DMS79 treated with DMSO at 0.1 percent for 48 hours (cell line): ENCODE measurements around the gene L1CAM.

Source experiments
- DNase-seq: peaks from one replicate; lab custom pipeline; 2025; lab: John Stamatoyannopoulos, UW

The L1CAM gene

GRCh38 chrX:153903991-153904957 is 18.3 kb upstream of the L1CAM start, which contains the start of gene AVPR2:
Gene AVPR2, plus strand, starts transcription at chrX:153904673. Its CDS starts 473 bp downstream, at chrX:153905146.
- DNase-seq = no peak

GRCh38 chrX:153903238-153903980 is 17.4 kb upstream of the L1CAM start:
- no peak for DNase-seq

- DNase-seq = no peak
Measured at GRCh38 chrX:153902385-153902784, 16.4 kb upstream of the L1CAM start.

GRCh38 chrX:153901753-153902140 is 15.8 kb upstream of the L1CAM start:
- peak; percentile 17 for DNase-seq

GRCh38 chrX:153900831-153901752 is 15.1 kb upstream of the L1CAM start:
- peak; percentile 43 for DNase-seq

- no peak for DNase-seq
Measured at GRCh38 chrX:153897899-153898298, 11.9 kb upstream of the L1CAM start.

- DNase-seq = no peak
Measured at GRCh38 chrX:153889123-153889522, 3.1 kb upstream of the L1CAM start.

- no peak for DNase-seq
Measured at GRCh38 chrX:153888344-153888743, 2.4 kb upstream of the L1CAM start.

- no peak for DNase-seq
Measured at GRCh38 chrX:153887385-153887784, 1.4 kb upstream of the L1CAM start.

- DNase-seq = no peak
Measured at GRCh38 chrX:153886915-153887314, 942 bp upstream of the L1CAM start.

GRCh38 chrX:153885208-153885787 is 675 bp downstream of the L1CAM start:
- no peak for DNase-seq

GRCh38 chrX:153884590-153884989 is 1.4 kb downstream of the L1CAM start:
- DNase-seq = peak; percentile 34

GRCh38 chrX:153884136-153884535 is 1.8 kb downstream of the L1CAM start:
- peak; percentile 34 for DNase-seq

- no peak for DNase-seq
Measured at GRCh38 chrX:153883163-153883843, 2.7 kb downstream of the L1CAM start.

- DNase-seq = no peak
Measured at GRCh38 chrX:153882557-153882956, 3.4 kb downstream of the L1CAM start.

GRCh38 chrX:153882086-153882498 is 3.9 kb downstream of the L1CAM start:
- DNase-seq = no peak

- no peak for DNase-seq
Measured at GRCh38 chrX:153881281-153881680, 4.7 kb downstream of the L1CAM start.

GRCh38 chrX:153880440-153880815 is 5.5 kb downstream of the L1CAM start:
- no peak for DNase-seq

GRCh38 chrX:153879741-153880439 is 6.1 kb downstream of the L1CAM start:
- no peak for DNase-seq

GRCh38 chrX:153878969-153879653 is 6.9 kb downstream of the L1CAM start:
- peak; percentile 65 for DNase-seq
